RWPE2 (cell line): ENCODE data around the gene CLCNKB.

Experiments
- ATAC-seq: fragments of 200-7000 bp; cut with Tn5 transposase; 3 replicates; pipeline ENCODE4 v1.9.1; 2021; ENCODE audit warnings: low read depth
- DNase-seq: peaks from one replicate; pipeline ENCODE4 v3.0.0-alpha.2; 2020; ENCODE audit warnings: low spot score
- H3K27ac ChIP-seq: fragments of 450-650 bp; 2 replicates; pipeline ENCODE4 v1.5.1; 2017; ENCODE audit warnings: mild to moderate bottlenecking; ENCODE audit not compliant: poor library complexity, severe bottlenecking
- H3K27me3 ChIP-seq: fragments of 250-450 bp; sonication (Bioruptor Pico); 2 replicates; pipeline ENCODE4 v1.5.1; 2021; ENCODE audit warnings: mild to moderate bottlenecking, moderate library complexity; ENCODE audit not compliant: insufficient read depth, poor library complexity, severe bottlenecking
- H3K36me3 ChIP-seq: fragments of 250-450 bp; sonication (Bioruptor Pico); 2 replicates; pipeline ENCODE4 v1.5.1; 2020; ENCODE audit warnings: low read depth, mild to moderate bottlenecking, moderate library complexity
- H3K4me1 ChIP-seq: fragments of 250-450 bp; sonication (Bioruptor Pico); 2 replicates; pipeline ENCODE4 v1.5.1; 2021; ENCODE audit warnings: mild to moderate bottlenecking, moderate library complexity; ENCODE audit not compliant: insufficient read depth, poor library complexity, severe bottlenecking
- H3K4me3 ChIP-seq: fragments of 250-450 bp; sonication (Bioruptor Pico); 2 replicates; pipeline ENCODE4 v1.5.1; 2021; ENCODE audit warnings: mild to moderate bottlenecking, moderate library complexity; ENCODE audit not compliant: severe bottlenecking
- H3K9me3 ChIP-seq: fragments of 250-450 bp; sonication (Bioruptor Pico); 2 replicates; pipeline ENCODE4 v1.5.1; 2021; ENCODE audit warnings: mild to moderate bottlenecking, moderate library complexity; ENCODE audit not compliant: severe bottlenecking
- CTCF ChIP-seq: fragments of 450-650 bp; IDR thresholded peaks from one replicate; pipeline ENCODE4 v1.5.1; 2017; ENCODE audit warnings: mild to moderate bottlenecking, moderate library complexity; ENCODE audit not compliant: poor library complexity, severe bottlenecking

Gene CLCNKB

DNA sequence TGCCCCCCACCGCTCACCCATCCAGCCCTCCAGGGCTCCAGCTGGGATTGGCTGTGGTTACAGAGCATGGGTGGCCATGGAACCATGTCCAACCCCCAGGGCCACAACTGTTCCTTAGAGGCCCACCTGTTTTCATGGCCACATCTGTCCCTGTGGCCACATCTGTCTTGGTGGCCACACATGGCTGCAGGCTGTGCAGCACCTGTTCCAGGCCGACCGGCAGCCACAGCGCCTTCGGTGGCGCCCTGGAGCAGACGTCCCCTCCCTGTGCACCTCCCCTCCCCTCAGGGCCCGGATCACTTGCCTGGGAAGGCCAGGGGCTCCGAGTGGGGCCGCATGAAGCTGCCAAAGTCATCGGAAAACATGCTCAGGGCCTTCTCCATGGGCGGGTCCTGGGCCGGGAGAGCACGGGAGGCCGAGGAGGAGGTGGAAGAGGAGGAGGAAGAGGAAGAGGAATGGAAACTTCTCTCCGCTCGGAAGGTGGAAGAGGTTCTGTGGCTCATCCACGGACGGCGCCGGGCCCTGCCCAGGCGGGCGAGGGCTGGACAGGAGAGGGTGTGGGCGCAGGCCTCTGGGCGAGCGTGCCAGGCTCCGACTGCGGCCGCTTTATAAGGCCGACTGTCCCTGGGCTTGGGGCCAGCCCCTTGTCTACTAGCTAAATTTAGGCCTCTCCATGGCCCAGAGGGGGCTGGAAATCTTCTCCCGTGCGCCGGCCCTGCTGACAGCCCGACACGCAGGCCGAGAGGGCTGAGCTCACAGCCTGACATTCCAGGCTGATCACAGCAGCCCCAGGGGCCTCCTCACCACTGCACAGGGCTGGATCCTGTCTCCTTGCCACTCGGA, 25.9 kb upstream of the CLCNKB start, which contains the start of gene HSPB7:
HSPB7 (minus strand) TSS at position 583 of the 843 bp plus-strand sequence; CDS start at position 503, 80 bp downstream.
- Histone ChIP-seq H3K4me3 (no peak within 1 kb of the TSS), H3K27me3 (no peaks in the 10 kb centered on the region), H3K4me1 (peaks cover 6% of the 10 kb centered on the region), H3K27ac (no peak within 1 kb of the TSS), H3K36me3 (no peaks in the 10 kb centered on the region), H3K9me3 (peaks cover 3% of the 10 kb centered on the region)
- no peak for TF ChIP-seq CTCF
- DNase-seq (no peak), ATAC-seq (no peak)

DNA sequence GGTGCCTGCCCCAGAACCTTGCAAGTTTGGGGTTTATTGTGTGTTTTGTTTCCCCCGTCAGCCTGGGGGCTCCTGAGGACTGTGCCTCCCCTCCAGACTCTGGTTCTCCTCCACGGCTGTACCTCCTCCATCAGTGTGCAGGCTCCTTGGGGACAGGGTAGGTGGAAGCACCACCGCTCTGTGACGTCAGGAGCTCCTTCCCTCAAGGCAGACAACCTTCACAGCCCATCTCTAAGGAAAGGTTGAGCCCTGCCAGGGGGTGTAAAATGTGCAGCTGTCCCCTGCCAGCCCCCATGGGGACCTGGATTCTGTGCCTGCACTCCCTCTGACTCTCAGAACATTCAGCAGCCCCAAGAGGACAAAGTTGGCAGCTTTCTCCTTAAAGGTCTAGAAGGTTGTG, 25.3 kb upstream of the CLCNKB start:
- Histone ChIP-seq H3K4me1 (peaks cover 6% of the 10 kb centered on the region), H3K27ac (no peak overlapping the region), H3K4me3 (no peak overlapping the region)

GRCh38 chr1:16018749-16019643, 24.6 kb upstream of the CLCNKB start:
- H3K4me1 ChIP-seq, result peaks cover 6% of the 10 kb centered on the region
- peaks cover 3% of the 10 kb centered on the region for H3K9me3 ChIP-seq
- DNase-seq (no peak), ATAC-seq (no peak)
- no peak for TF ChIP-seq CTCF
- H3K4me3 ChIP-seq, result no peak overlapping the region
- no peak overlapping the region for H3K27ac ChIP-seq
- H3K27me3 ChIP-seq, result no peaks in the 10 kb centered on the region
- no peaks in the 10 kb centered on the region for H3K36me3 ChIP-seq

More for the DNA sequence above, 25.3 kb upstream of the CLCNKB start:
- H3K36me3 ChIP-seq, result no peaks in the 10 kb centered on the region
- no peak for TF ChIP-seq CTCF
- H3K9me3 ChIP-seq, result peaks cover 3% of the 10 kb centered on the region
- no peak for ATAC-seq
- no peaks in the 10 kb centered on the region for H3K27me3 ChIP-seq
- DNase-seq, result no peak

DNA sequence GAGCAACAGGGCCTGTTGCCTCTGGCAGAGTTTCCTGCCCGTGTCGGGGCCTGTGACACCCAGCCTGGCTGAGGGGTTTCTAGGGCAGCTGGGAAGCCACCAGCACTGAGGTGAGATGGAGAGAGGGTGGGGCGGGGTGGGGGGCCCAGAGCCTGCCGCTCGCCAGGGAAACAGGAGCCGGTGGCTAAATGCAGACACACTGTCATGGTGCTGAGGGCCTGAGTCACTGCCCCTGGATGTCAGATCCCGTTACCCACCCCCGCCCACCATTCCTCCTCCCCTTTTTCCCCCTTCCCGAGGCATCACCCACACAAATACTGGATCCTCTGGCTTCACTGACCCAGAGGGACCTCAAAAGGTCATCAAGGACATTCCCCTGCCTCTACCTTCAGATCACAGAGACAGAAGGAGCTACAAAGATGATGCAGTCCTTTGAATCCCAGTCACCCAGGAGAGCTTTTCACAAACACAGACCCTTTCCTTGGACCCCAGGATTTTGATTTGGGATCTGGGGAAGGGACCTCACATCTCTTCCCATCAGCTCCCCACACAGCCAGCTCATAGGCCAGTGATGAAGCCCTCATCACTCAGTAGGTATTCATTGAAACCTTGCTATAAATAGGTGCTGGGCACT, 23.8 kb upstream of the CLCNKB start:
- ATAC-seq (no peak), DNase-seq (no peak)
- Histone ChIP-seq H3K9me3 (peaks cover 3% of the 10 kb centered on the region), H3K4me3 (no peak overlapping the region), H3K36me3 (no peaks in the 10 kb centered on the region), H3K27ac (no peak overlapping the region), H3K4me1 (peaks cover 6% of the 10 kb centered on the region), H3K27me3 (no peaks in the 10 kb centered on the region)
- no peak for TF ChIP-seq CTCF
